GM23248 (cell line): Measurements from ENCODE around the gene LRP3. TPM values are rescaled to one million over a fixed set of nuclear protein-coding genes. Genes with fewer than 3 reads are reported as not detected.
A peak's percentile ranks its signal among the peaks of the same experiment; 100 is the strongest.

ENCODE experiments used
- DNase-seq: peaks from one replicate; pipeline ENCODE4 v3.0.0-alpha.2; 2015
- H2AFZ ChIP-seq: fragments of 200-600 bp; sonication (generic); 2 replicates; pipeline ENCODE4 v1.6.1; 2016; ENCODE audit warnings: antibody characterized with exemption
- H3F3A ChIP-seq: fragments of 200-600 bp; sonication (generic); 2 replicates; pipeline ENCODE4 v1.6.1; 2016; ENCODE audit warnings: mild to moderate bottlenecking, antibody characterized with exemption, mixed run types; ENCODE audit not compliant: insufficient read depth
- H3K27ac ChIP-seq: fragments of 200-600 bp; sonication (generic); 2 replicates; pipeline ENCODE4 v1.5.1; 2016; ENCODE audit warnings: mild to moderate bottlenecking
- H3K27me3 ChIP-seq: fragments of 200-600 bp; sonication (generic); replicated peaks from 2 replicates; pipeline ENCODE4 v1.6.1; 2016; ENCODE audit warnings: mild to moderate bottlenecking; ENCODE audit not compliant: insufficient read depth
- H3K36me3 ChIP-seq: fragments of 200-600 bp; sonication (generic); 2 replicates; pipeline ENCODE4 v1.6.1; 2016; ENCODE audit warnings: low read depth, mild to moderate bottlenecking
- H3K4me1 ChIP-seq: fragments of 200-600 bp; sonication (generic); 2 replicates; pipeline ENCODE4 v1.6.1; 2016; ENCODE audit warnings: mild to moderate bottlenecking; ENCODE audit not compliant: insufficient read depth
- H3K4me2 ChIP-seq: fragments of 200-600 bp; sonication (generic); one replicate; pipeline ENCODE4 v1.6.1; 2016; ENCODE audit warnings: mild to moderate bottlenecking; ENCODE audit not compliant: unreplicated experiment
- H3K4me3 ChIP-seq: fragments of 200-600 bp; sonication (generic); 2 replicates; pipeline ENCODE4 v1.5.1; 2016; ENCODE audit warnings: mild to moderate bottlenecking
- H3K79me2 ChIP-seq: fragments of 200-600 bp; sonication (generic); 2 replicates; pipeline ENCODE4 v1.6.1; 2016; ENCODE audit warnings: mild to moderate bottlenecking; ENCODE audit not compliant: insufficient read depth
- H3K9ac ChIP-seq: fragments of 200-600 bp; sonication (generic); 2 replicates; pipeline ENCODE4 v1.6.1; 2016; ENCODE audit warnings: mild to moderate bottlenecking
- H3K9me2 ChIP-seq: fragments of 200-600 bp; sonication (generic); 2 replicates; pipeline ENCODE4 v1.6.1; 2016; ENCODE audit warnings: mixed run types, mild to moderate bottlenecking, moderate library complexity; ENCODE audit not compliant: insufficient read depth
- H3K9me3 ChIP-seq: fragments of 200-600 bp; sonication (generic); one replicate; pipeline ENCODE4 v1.6.1; 2017; ENCODE audit warnings: low read depth
- H4K20me1 ChIP-seq: fragments of 200-600 bp; sonication (generic); 2 replicates; pipeline ENCODE4 v1.6.0; 2016; ENCODE audit not compliant: insufficient read depth
- EZH2 ChIP-seq: fragments of 200-600 bp; sonication (generic); IDR thresholded peaks from 2 replicates; pipeline ENCODE4 v1.6.1; 2018; ENCODE audit warnings: antibody characterized with exemption, mild to moderate bottlenecking; ENCODE audit not compliant: insufficient read depth, poor library complexity, severe bottlenecking
- EZH2phosphoT487 ChIP-seq: fragments of 200-600 bp; sonication (generic); IDR thresholded peaks from 2 replicates; pipeline ENCODE4 v1.6.1; 2018; ENCODE audit warnings: antibody characterized with exemption, moderate library complexity, mild to moderate bottlenecking, low read depth; ENCODE audit not compliant: insufficient read depth
- WGBS, 2 experiments: methylation state at CpG; one replicate each; pipeline ENCODE4 v1.1.6; 2015 to 2017; ENCODE audit warnings: low lambda C conversion rate in 2 of 2, low coverage in 1 of 2; ENCODE audit errors: missing lambda C conversion rate in 2 of 2; 5-methylcytosine and 5-hydroxymethylcytosine counted together
- in situ Hi-C: fragments of 300-500 bp; cut with MboI; formaldehyde crosslinking; loops from 2 replicates; pipeline ENCODE4 v1.15.0; 2020
- polyA plus RNA-seq: library from polyadenylated mRNA; unstranded; fragments of >200 nt; fragmentation: Nextera tagmentation; extraction: Ambion mirVana; gene quantifications from 2 replicates; pipeline ENCODE4 v1.2.1, GENCODE V29; 2016
- total RNA-seq: library from RNA; depleted of rRNA; stranded (reverse); fragments of >200 nt; shearing (Covaris generic); gene quantifications from 2 replicates; pipeline ENCODE4 v1.2.3, GENCODE V29; 2014

The LRP3 gene
- total and polyA plus RNA-seq, 2 experiments from 2014 or later = 2.9 to 58.3 TPM

GRCh38 chr19:33211794-33212435 is 17.8 kb downstream of the LRP3 start:
- no peaks in the 10 kb centered on the region for H3K27me3 ChIP-seq
- no peak overlapping the region for H3K9ac ChIP-seq
- H3K9me3 ChIP-seq = no peaks in the 10 kb centered on the region
- no peak for DNase-seq
- H3K36me3 ChIP-seq = no peaks in the 10 kb centered on the region
- H2AFZ ChIP-seq = no peak overlapping the region
- H3K4me1 ChIP-seq = no peaks in the 10 kb centered on the region
- H3K79me2 ChIP-seq = no peaks in the 10 kb centered on the region
- WGBS, 2 experiments = 54 to 55% methylated on average over 17 of the region's 17 CpGs
- in situ Hi-C loops = no loop called here
- no peak overlapping the region for H3K27ac ChIP-seq
- TF ChIP-seq EZH2 (no peak), EZH2phosphoT487 (no peak)
- H3K9me2 ChIP-seq = no peaks in the 10 kb centered on the region
- H3K4me2 ChIP-seq = no peak overlapping the region
- H3F3A ChIP-seq = no peaks in the 10 kb centered on the region
- H4K20me1 ChIP-seq = no peaks in the 10 kb centered on the region
- H3K4me3 ChIP-seq = no peak overlapping the region

GRCh38 chr19:33212436-33213172 is 18.5 kb downstream of the LRP3 start:
- in situ Hi-C loops = no loop called here
- Histone ChIP-seq H3K4me1 (no peaks in the 10 kb centered on the region), H3K4me3 (no peak overlapping the region), H3K79me2 (no peaks in the 10 kb centered on the region), H3K27ac (no peak overlapping the region), H3K36me3 (no peaks in the 10 kb centered on the region), H2AFZ (no peak overlapping the region), H3K27me3 (no peaks in the 10 kb centered on the region), H4K20me1 (no peaks in the 10 kb centered on the region), H3F3A (no peaks in the 10 kb centered on the region), H3K4me2 (no peak overlapping the region), H3K9me3 (no peaks in the 10 kb centered on the region), H3K9me2 (no peaks in the 10 kb centered on the region), H3K9ac (no peak overlapping the region)
- TF ChIP-seq EZH2phosphoT487 (no peak), EZH2 (no peak)
- WGBS, 2 experiments = 70 to 72% methylated on average over 27 to 30 of the region's 30 CpGs
- DNase-seq = no peak

- H3K36me3 ChIP-seq = no peaks in the 10 kb centered on the region
- H3K4me2 ChIP-seq = no peak overlapping the region
- no peaks in the 10 kb centered on the region for H3K9me2 ChIP-seq
- H3K27me3 ChIP-seq = no peaks in the 10 kb centered on the region
- in situ Hi-C loops = no loop called here
- peak; percentile 53 for DNase-seq
- H3K4me1 ChIP-seq = no peaks in the 10 kb centered on the region
- no peak overlapping the region for H3K27ac ChIP-seq
- H3K9ac ChIP-seq = no peak overlapping the region
- no peaks in the 10 kb centered on the region for H3F3A ChIP-seq
- no peaks in the 10 kb centered on the region for H4K20me1 ChIP-seq
- no peak overlapping the region for H3K4me3 ChIP-seq
- TF ChIP-seq EZH2 (no peak), EZH2phosphoT487 (no peak)
- no peak overlapping the region for H2AFZ ChIP-seq
- no peaks in the 10 kb centered on the region for H3K9me3 ChIP-seq
- WGBS, 2 experiments = 48 to 53% methylated on average over 6 of the region's 6 CpGs
- no peaks in the 10 kb centered on the region for H3K79me2 ChIP-seq
Observed at GRCh38 chr19:33214596-33214995, 20.5 kb downstream of the LRP3 start.

GRCh38 chr19:33215438-33216197 is 21.5 kb downstream of the LRP3 start:
- Histone ChIP-seq H3K9ac (no peak overlapping the region), H3K27me3 (no peaks in the 10 kb centered on the region), H3K4me1 (no peaks in the 10 kb centered on the region), H3K9me3 (no peaks in the 10 kb centered on the region), H3K27ac (no peak overlapping the region), H3K9me2 (no peaks in the 10 kb centered on the region), H3K79me2 (no peaks in the 10 kb centered on the region), H3K4me2 (no peak overlapping the region), H3F3A (no peaks in the 10 kb centered on the region), H3K4me3 (no peak overlapping the region), H4K20me1 (no peaks in the 10 kb centered on the region), H2AFZ (no peak overlapping the region), H3K36me3 (no peaks in the 10 kb centered on the region)
- in situ Hi-C loops = no loop called here
- no peak for DNase-seq
- TF ChIP-seq EZH2phosphoT487 = no peak
- TF ChIP-seq EZH2 = no peak
- WGBS, 2 experiments = 80% methylated on average over 18 to 19 of the region's 19 CpGs
